Activated naive CD8-positive, alpha-beta T cell treated with anti-CD3 and anti-CD28 coated beads, Interleukin-2, amount 50 U/mL, for 24 hours (primary cell): ENCODE results near the gene C2CD4B.
A peak's percentile ranks its signal among the peaks of the same experiment; 100 is the strongest.

Experiments used
- ATAC-seq: fragments of 150-1000 bp; cut with Tn5 transposase; one replicate; pipeline ENCODE4 v1.10.0; 2021
- DNase-seq: peaks from one replicate; pipeline ENCODE4 v3.0.0; 2021
- H3K27ac Mint-ChIP-seq: one replicate; pipeline ENCODE4 v1.8.0; 2021; ENCODE audit warnings: mild to moderate bottlenecking, mixed read lengths
- H3K27me3 Mint-ChIP-seq: one replicate; pipeline ENCODE4 v1.8.0; 2021; ENCODE audit warnings: mixed read lengths
- H3K36me3 Mint-ChIP-seq: one replicate; pipeline ENCODE4 v1.8.0; 2021; ENCODE audit warnings: low read depth, mixed read lengths
- H3K4me1 Mint-ChIP-seq: one replicate; pipeline ENCODE4 v1.8.0; 2021; ENCODE audit warnings: mixed read lengths
- H3K4me3 Mint-ChIP-seq: one replicate; pipeline ENCODE4 v1.8.0; 2021; ENCODE audit warnings: mild to moderate bottlenecking, moderate library complexity, mixed read lengths
- H3K9me3 Mint-ChIP-seq: one replicate; pipeline ENCODE4 v1.8.0; 2021; ENCODE audit warnings: mixed read lengths

C2CD4B gene

GRCh38 chr15:62165104-62165792, at the start of gene C2CD4B:
Gene C2CD4B, minus strand, starts transcription at chr15:62165285. Its CDS starts 301 bp downstream, at chr15:62164984.
- Mint-ChIP-seq H3K27me3 (peaks cover 64% of the 10 kb centered on the region), H3K4me1 (peaks cover 20% of the 10 kb centered on the region), H3K9me3 (no peaks in the 10 kb centered on the region), H3K36me3 (no peaks in the 10 kb centered on the region), H3K4me3 (peak within 1 kb of the TSS; percentile 70), H3K27ac (peak within 1 kb of the TSS; percentile 63)
- ATAC-seq (peak; percentile 87), DNase-seq (peak; percentile 33)

- peaks cover 2% of the 10 kb centered on the region for H3K36me3 Mint-ChIP-seq
- ATAC-seq, result no peak
- H3K27me3 Mint-ChIP-seq, result peaks cover 2% of the 10 kb centered on the region
- no peak for DNase-seq
- H3K27ac Mint-ChIP-seq, result no peak overlapping the region
- no peak overlapping the region for H3K4me3 Mint-ChIP-seq
- H3K9me3 Mint-ChIP-seq, result peaks cover 9% of the 10 kb centered on the region
- peaks cover 4% of the 10 kb centered on the region for H3K4me1 Mint-ChIP-seq
Observed at GRCh38 chr15:62212741-62213140, 47.7 kb upstream of the C2CD4B start.

GRCh38 chr15:62211348-62211747, 46.3 kb upstream of the C2CD4B start:
- H3K4me3 Mint-ChIP-seq, result no peak overlapping the region
- DNase-seq, result no peak
- peaks cover 4% of the 10 kb centered on the region for H3K9me3 Mint-ChIP-seq
- ATAC-seq, result no peak
- H3K36me3 Mint-ChIP-seq, result no peaks in the 10 kb centered on the region
- peaks cover 4% of the 10 kb centered on the region for H3K4me1 Mint-ChIP-seq
- no peak overlapping the region for H3K27ac Mint-ChIP-seq
- H3K27me3 Mint-ChIP-seq, result no peaks in the 10 kb centered on the region

GRCh38 chr15:62209821-62210220, 44.7 kb upstream of the C2CD4B start:
- Mint-ChIP-seq H3K27me3 (peaks cover 2% of the 10 kb centered on the region), H3K27ac (no peak overlapping the region), H3K9me3 (peaks cover 3% of the 10 kb centered on the region), H3K4me1 (peaks cover 4% of the 10 kb centered on the region), H3K4me3 (no peak overlapping the region), H3K36me3 (no peaks in the 10 kb centered on the region)
- no peak for ATAC-seq
- no peak for DNase-seq

DNA sequence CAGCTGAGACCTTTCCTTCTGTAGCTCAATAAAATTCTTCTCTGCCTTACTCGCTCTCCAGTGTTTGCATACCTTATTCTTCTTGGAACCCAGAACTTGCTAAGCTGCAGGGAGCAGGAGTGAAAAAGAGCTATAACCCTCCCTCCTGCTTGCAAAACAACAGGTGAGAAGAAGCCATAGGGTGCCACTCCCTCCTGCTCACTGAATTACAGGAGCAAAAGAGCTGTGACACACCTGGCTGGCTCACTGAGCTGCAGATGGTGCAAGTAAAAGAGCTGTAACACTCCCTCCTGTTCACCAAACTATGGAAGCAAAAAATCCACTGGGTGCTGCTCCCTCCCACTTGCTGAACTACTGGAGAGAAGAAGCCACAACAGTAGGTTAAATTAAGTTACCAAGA, 44.2 kb upstream of the C2CD4B start:
- ATAC-seq (no peak), DNase-seq (no peak)
- peaks cover 3% of the 10 kb centered on the region for H3K9me3 Mint-ChIP-seq
- H3K36me3 Mint-ChIP-seq, result no peaks in the 10 kb centered on the region
- H3K4me3 Mint-ChIP-seq, result no peak overlapping the region
- H3K4me1 Mint-ChIP-seq, result peaks cover 4% of the 10 kb centered on the region
- H3K27me3 Mint-ChIP-seq, result peaks cover 2% of the 10 kb centered on the region
- H3K27ac Mint-ChIP-seq, result no peak overlapping the region

DNA sequence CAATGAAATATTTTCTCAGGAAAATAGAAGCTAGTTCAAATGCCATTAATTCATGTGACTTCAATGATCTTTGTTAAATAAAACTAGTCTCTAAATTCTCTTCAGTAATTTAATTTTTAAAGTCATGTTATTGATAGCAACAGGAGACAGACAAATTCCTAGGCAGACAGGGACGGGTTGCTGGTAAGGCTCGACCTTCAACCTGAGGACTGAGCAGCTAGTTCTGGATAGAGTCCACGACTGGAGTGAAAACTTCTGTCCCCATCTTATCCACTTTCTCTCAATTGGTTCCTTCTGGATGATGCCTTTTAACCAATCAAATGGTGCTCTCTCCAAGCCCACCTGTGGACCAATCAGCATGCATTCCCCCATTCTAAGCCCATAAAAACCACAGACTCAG, 43.8 kb upstream of the C2CD4B start:
- Mint-ChIP-seq H3K36me3 (no peaks in the 10 kb centered on the region), H3K9me3 (peaks cover 3% of the 10 kb centered on the region), H3K27ac (no peak overlapping the region), H3K4me1 (peaks cover 4% of the 10 kb centered on the region), H3K27me3 (peaks cover 2% of the 10 kb centered on the region), H3K4me3 (no peak overlapping the region)
- ATAC-seq (no peak), DNase-seq (no peak)

- H3K9me3 Mint-ChIP-seq, result peaks cover 3% of the 10 kb centered on the region
- no peak overlapping the region for H3K4me3 Mint-ChIP-seq
- H3K4me1 Mint-ChIP-seq, result peaks cover 4% of the 10 kb centered on the region
- DNase-seq, result no peak
- H3K27ac Mint-ChIP-seq, result no peak overlapping the region
- ATAC-seq, result no peak
- peaks cover 4% of the 10 kb centered on the region for H3K27me3 Mint-ChIP-seq
- H3K36me3 Mint-ChIP-seq, result no peaks in the 10 kb centered on the region
Observed at GRCh38 chr15:62208367-62208766, 43.3 kb upstream of the C2CD4B start.

DNA sequence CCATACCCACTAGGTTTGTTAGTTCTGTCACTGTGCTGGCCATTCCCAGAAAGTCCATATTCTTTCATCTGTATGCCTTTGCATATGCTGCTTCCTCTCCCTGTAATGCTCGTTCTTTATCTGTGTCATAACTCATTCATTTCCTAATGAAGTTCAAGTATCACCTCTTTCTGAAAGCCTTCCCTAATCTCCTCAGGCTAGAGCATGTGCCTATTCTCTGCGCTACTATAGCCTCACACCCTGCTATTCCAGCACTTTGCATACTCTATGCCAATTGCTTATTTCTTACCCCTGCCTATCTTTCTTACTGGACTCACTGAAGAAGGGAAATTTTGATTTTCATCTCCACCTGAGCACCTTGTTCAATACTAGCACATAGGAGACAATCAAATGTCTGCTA, 25.6 kb upstream of the C2CD4B start:
- H3K36me3 Mint-ChIP-seq, result no peaks in the 10 kb centered on the region
- H3K27ac Mint-ChIP-seq, result no peak overlapping the region
- no peak for ATAC-seq
- no peak for DNase-seq
- H3K27me3 Mint-ChIP-seq, result peaks cover 27% of the 10 kb centered on the region
- H3K9me3 Mint-ChIP-seq, result no peaks in the 10 kb centered on the region
- no peak overlapping the region for H3K4me3 Mint-ChIP-seq
- no peaks in the 10 kb centered on the region for H3K4me1 Mint-ChIP-seq

DNA sequence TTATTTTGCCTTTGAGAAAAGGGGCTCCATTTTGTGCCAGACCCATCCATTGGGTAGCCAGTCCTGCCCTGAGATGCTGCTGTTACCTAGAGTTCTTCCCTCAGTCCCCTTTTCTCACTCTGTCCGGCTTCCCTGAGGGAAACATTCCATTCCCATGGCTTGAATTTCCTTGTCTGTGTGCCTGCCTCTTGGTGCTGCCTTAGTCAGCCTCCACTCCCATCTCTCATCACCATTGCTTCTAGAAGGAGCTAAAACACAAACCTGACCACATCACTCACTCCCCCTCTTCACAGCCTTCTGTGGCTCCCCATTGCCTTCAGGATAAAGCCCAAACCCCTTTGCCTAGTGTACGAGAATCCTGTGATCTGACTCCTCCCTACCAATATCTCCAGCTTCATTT, 25.2 kb upstream of the C2CD4B start:
- DNase-seq, result no peak
- Mint-ChIP-seq H3K4me3 (no peak overlapping the region), H3K27ac (no peak overlapping the region), H3K4me1 (no peaks in the 10 kb centered on the region), H3K36me3 (no peaks in the 10 kb centered on the region), H3K27me3 (peaks cover 27% of the 10 kb centered on the region), H3K9me3 (no peaks in the 10 kb centered on the region)
- no peak for ATAC-seq

- Mint-ChIP-seq H3K4me3 (no peak overlapping the region), H3K36me3 (no peaks in the 10 kb centered on the region), H3K27me3 (peaks cover 25% of the 10 kb centered on the region), H3K9me3 (no peaks in the 10 kb centered on the region), H3K27ac (no peak overlapping the region), H3K4me1 (no peaks in the 10 kb centered on the region)
- no peak for ATAC-seq
- DNase-seq, result no peak
Observed at GRCh38 chr15:62188744-62189143, 23.7 kb upstream of the C2CD4B start.

GRCh38 chr15:62187910-62188309, 22.8 kb upstream of the C2CD4B start:
- DNase-seq (no peak), ATAC-seq (no peak)
- no peak overlapping the region for H3K27ac Mint-ChIP-seq
- no peaks in the 10 kb centered on the region for H3K4me1 Mint-ChIP-seq
- H3K4me3 Mint-ChIP-seq, result no peak overlapping the region
- no peaks in the 10 kb centered on the region for H3K9me3 Mint-ChIP-seq
- H3K27me3 Mint-ChIP-seq, result peaks cover 18% of the 10 kb centered on the region
- no peaks in the 10 kb centered on the region for H3K36me3 Mint-ChIP-seq

DNA sequence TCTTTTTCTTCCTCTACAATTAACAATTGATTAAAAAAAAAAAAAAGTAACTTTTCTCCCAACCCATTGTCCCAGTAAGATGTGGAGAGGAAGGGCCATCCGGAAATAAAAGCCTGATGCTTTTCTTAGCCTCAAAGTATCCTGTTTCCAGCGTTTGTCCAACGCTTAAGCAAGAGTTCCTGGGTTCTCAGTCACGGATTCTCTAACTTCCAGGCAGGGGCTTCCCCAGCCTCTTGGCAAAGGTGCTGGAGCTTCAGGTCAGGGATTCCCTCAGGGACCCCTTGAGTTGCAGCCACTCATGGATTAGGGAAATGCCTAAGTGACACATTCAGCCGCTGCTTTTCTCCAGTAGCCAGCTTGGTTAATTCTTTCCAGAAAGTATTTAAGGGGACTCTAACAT, 22.3 kb upstream of the C2CD4B start:
- Mint-ChIP-seq H3K27ac (no peak overlapping the region), H3K9me3 (no peaks in the 10 kb centered on the region), H3K4me1 (no peaks in the 10 kb centered on the region), H3K27me3 (peaks cover 16% of the 10 kb centered on the region), H3K36me3 (no peaks in the 10 kb centered on the region), H3K4me3 (no peak overlapping the region)
- ATAC-seq (no peak), DNase-seq (no peak)

GRCh38 chr15:62186578-62186977, 21.5 kb upstream of the C2CD4B start:
- H3K4me1 Mint-ChIP-seq, result no peaks in the 10 kb centered on the region

DNA sequence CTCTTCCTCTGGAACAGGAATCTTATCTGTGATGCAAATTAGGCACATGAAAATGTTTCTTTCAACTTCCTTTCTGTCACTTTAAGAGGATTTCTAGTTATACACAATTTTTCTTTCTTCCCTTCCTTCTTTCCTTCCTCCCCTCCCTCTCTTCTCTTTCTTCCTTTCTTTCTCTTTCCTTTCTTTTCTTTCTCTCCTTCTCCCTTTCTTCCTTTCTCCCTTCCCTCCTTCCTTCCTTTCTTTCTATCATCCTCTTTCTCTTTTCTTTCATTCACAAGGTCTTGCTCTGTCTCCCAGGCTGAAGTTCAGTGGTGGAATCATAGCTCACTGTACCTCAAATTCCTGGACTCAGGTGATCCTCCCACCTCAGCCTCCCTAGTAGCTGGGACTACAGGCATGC, 18.0 kb upstream of the C2CD4B start:
- ATAC-seq, result no peak
- H3K9me3 Mint-ChIP-seq, result peaks cover 5% of the 10 kb centered on the region
- no peak overlapping the region for H3K4me3 Mint-ChIP-seq

More at GRCh38 chr15:62186578-62186977, 21.5 kb upstream of the C2CD4B start:
- Mint-ChIP-seq H3K4me3 (no peak overlapping the region), H3K36me3 (no peaks in the 10 kb centered on the region), H3K27ac (no peak overlapping the region), H3K27me3 (peaks cover 13% of the 10 kb centered on the region), H3K9me3 (no peaks in the 10 kb centered on the region)
- ATAC-seq (no peak), DNase-seq (no peak)

GRCh38 chr15:62173215-62173614, 8.1 kb upstream of the C2CD4B start:
- Mint-ChIP-seq H3K9me3 (no peaks in the 10 kb centered on the region), H3K27ac (no peak overlapping the region), H3K4me1 (no peaks in the 10 kb centered on the region), H3K36me3 (no peaks in the 10 kb centered on the region), H3K4me3 (no peak overlapping the region), H3K27me3 (peaks cover 29% of the 10 kb centered on the region)
- ATAC-seq (no peak), DNase-seq (no peak)

More for the DNA sequence above, 18.0 kb upstream of the C2CD4B start:
- Mint-ChIP-seq H3K27ac (no peak overlapping the region), H3K27me3 (peaks cover 13% of the 10 kb centered on the region), H3K36me3 (no peaks in the 10 kb centered on the region), H3K4me1 (no peaks in the 10 kb centered on the region)
- no peak for DNase-seq

- no peaks in the 10 kb centered on the region for H3K4me1 Mint-ChIP-seq
- ATAC-seq, result no peak
- no peaks in the 10 kb centered on the region for H3K36me3 Mint-ChIP-seq
- peaks cover 34% of the 10 kb centered on the region for H3K27me3 Mint-ChIP-seq
- H3K9me3 Mint-ChIP-seq, result no peaks in the 10 kb centered on the region
- no peak for DNase-seq
- no peak overlapping the region for H3K4me3 Mint-ChIP-seq
- no peak overlapping the region for H3K27ac Mint-ChIP-seq
Observed at GRCh38 chr15:62171882-62172281, 6.8 kb upstream of the C2CD4B start.
